ENCODE results near the gene TGFBRAP1.

Gene TGFBRAP1

GRCh38 chr2:105236060-105236424 is 93.5 kb downstream of the TGFBRAP1 start:
- no peak for DNase-seq

GRCh38 chr2:105235388-105236059 is 94.0 kb downstream of the TGFBRAP1 start:
- peak; percentile 74 for DNase-seq

DNA sequence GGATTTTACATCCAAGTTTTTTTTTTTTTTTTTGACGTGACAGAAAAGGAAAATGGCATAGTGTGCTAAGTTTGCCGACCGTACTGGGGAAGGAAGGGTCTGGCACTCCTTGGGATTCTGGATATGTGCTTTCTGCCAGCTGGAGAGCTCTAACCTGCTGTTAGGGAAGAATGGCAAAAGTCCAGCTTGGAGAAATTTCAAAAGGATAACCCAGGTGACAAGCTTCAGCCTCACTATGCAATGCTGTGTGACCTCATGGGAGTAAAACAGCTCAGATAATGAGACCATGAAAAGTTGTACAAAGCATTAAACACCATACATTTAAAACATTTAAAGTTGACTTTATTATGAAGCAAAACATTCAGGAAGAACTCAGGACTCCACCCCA is 98.3 kb downstream of the TGFBRAP1 start:
- DNase-seq: no peak

DNA sequence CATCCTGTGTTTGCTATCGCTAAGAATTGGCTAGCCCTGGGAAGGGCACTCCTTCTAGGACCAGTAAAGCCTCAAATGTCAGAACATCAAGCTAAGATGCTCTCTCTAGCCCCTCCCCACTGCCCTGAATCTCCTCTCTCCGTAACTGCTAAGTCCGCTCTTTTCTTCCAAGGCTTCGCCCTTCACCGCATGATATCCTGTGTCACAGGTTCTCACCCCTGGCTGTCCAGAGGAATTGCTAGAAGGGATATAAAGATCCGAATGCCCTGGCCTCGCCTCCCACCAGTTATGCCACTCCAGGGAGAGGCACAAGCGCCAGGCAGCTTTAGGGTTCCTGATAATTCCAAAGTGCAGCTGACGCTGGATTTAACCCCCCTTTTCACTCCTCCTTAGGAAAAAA is 105.1 kb downstream of the TGFBRAP1 start:
- DNase-seq: no peak

DNA sequence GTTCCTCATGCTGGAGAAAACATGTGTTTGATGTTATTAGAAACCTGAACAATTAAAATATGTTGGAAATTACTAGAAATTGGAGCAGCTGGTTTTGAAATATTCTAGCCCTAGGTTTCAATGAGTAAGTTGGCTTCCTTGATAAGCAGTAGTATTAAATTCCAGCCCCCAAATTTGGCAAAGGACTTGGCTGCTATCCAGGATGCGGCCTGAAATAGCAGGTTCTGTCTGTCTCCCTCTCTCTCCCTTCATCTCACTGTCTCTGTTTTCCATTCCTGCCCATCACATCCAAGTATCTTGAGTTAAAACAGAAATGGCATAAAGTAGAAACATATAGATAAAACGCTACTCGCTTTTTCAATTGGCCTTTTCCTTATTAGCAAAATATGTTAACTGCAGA is 108.9 kb downstream of the TGFBRAP1 start:
- DNase-seq: no peak

DNA sequence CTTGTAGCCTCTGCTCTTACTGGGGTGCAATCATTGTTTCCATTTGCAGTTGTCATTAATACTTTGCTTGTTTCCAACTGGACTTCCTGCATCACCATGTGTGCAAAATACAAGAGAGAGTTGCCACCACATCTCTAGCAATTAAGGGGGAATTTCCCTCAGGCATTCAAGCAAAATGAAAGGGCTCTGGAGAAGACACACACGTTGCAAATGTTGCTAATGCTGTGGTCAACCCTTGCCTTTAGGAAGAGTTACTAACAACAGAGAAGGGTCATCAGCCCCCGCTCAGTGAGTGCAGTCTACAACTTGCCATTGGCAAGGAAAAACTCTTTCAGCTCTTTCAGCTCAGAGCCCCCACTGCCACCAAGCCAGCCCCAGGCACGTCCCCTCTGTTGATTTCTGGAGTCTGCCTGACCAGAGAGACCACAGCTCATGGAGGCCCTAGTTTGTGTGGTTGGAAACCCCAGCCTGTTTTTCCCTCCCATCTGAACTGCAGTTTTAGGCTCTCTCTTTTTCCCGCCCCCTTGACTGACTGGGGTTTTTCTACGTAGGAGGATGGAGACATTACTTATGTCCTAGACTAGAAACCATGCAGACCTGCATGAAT is 113.8 kb downstream of the TGFBRAP1 start:
- no peak for DNase-seq

Data from NCI-H510A treated with DMSO at 0.1 percent for 48 hours (cell line).